ENCODE measurements around the gene TMEM187. TPM values are rescaled to one million over a fixed set of nuclear protein-coding genes. Genes with fewer than 3 reads are reported as not detected.

The TMEM187 gene
- total RNA-seq, 1 donor from 2014 or later = 4.3 TPM

GRCh38 chrX:153930011-153930910 is 42.3 kb upstream of the TMEM187 start:
- no peak for TF ChIP-seq CTCF (conservative IDR thresholded peaks at IDR 0.05; ENCODE audit: low read depth, low read length)
- no peak for DNase-seq (ENCODE audit: low read depth)
- no peak overlapping the region for H3K4me3 ChIP-seq (ENCODE audit: low read depth, low read length)

DNA sequence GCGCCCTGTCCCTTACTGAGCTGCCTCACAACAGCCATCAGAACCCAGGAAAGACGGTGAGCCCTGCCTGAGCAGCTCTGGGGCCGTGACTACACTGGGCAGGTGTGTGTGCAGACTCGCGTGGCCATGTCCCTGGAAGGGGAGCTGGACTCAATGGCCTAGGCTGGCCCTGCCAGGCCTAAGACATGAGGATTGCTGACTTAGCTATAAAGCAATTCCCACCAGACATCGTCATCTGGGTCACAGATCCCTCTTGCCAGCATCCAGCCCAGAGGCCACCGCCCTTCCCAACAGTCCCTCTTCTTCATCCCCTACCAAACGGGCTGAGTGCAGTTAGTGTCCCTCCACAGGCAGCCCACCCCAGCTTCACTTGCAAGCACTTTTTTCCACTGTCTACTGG is 41.4 kb upstream of the TMEM187 start:
- DNase-seq (ENCODE audit: low read depth) = no peak
- no peak overlapping the region for H3K4me3 ChIP-seq (ENCODE audit: low read depth, low read length)
- TF ChIP-seq CTCF (conservative IDR thresholded peaks at IDR 0.05; ENCODE audit: low read depth, low read length) = no peak

DNA sequence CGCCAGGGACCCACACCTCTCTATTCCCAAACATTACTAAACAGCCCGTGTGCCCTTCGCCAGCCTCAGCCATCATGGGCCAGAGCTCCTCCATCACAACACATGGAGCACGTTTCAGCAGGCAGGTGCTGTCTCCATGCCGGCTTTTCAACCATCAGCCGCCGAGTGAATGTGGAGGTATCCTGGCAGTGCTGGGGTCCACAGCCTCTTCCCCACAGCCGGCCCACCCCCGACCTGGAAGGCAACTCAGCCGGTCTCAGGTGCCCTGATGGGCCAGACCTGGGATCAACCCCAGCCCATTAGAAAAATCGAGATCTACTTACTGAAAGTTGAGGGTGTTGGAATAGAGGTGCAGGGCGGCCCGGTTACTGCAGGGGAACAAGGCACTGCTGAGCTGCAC is 40.8 kb upstream of the TMEM187 start:
- TF ChIP-seq CTCF (conservative IDR thresholded peaks at IDR 0.05; ENCODE audit: low read depth, low read length) = no peak

GRCh38 chrX:153932220-153932915 is 40.2 kb upstream of the TMEM187 start:
- TF ChIP-seq CTCF (conservative IDR thresholded peaks at IDR 0.05; ENCODE audit: low read depth, low read length) = no peak

More for the DNA sequence above, 40.8 kb upstream of the TMEM187 start:
- no peak for DNase-seq (ENCODE audit: low read depth)
- no peak overlapping the region for H3K4me3 ChIP-seq (ENCODE audit: low read depth, low read length)

GRCh38 chrX:153933748-153934147 is 38.8 kb upstream of the TMEM187 start:
- H3K4me3 ChIP-seq (ENCODE audit: low read depth, low read length) = peak overlapping the region; percentile 72
- no peak for DNase-seq (ENCODE audit: low read depth)
- no peak for TF ChIP-seq CTCF (conservative IDR thresholded peaks at IDR 0.05; ENCODE audit: low read depth, low read length)

More at GRCh38 chrX:153932220-153932915, 40.2 kb upstream of the TMEM187 start:
- no peak for DNase-seq (ENCODE audit: low read depth)
- no peak overlapping the region for H3K4me3 ChIP-seq (ENCODE audit: low read depth, low read length)

DNA sequence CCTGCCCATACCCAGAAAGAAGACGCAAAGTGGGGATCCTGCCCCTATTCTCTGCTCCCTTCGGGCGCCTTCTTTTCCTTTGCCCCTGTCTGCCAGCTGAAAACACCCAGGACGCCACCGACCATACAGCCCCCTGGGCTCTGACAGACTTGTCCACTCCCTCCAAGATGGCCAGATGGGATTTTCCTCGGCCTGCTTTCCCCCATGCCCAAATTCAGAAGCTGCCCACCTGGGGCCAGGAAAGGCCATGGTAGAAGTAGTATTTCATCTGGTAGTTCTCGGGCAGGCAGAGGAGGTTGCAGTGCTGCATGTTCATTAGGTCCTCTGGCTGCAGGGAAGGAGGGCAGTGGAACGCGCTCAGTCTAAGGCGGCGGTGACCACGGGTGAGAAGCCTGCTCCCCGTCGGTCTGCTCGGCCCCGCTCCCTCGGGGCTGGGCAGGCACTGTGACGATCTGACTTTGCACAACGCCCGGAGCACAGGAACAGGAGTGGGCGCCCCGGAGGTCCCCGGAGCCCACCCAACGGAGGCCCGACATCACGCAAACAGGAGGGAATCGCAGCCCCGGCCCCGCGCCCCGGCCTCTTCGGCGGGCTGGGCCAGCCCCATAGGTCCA is 38.3 kb upstream of the TMEM187 start:
- DNase-seq (ENCODE audit: low read depth) = no peak
- TF ChIP-seq CTCF (conservative IDR thresholded peaks at IDR 0.05; ENCODE audit: low read depth, low read length) = no peak
- peak overlapping the region; percentile 72 for H3K4me3 ChIP-seq (ENCODE audit: low read depth, low read length)

Measured in epithelial cell of proximal tubule (primary cell).